IMR-90 (cell line): ENCODE data around the gene PIP4K2B. TPM values are rescaled to one million over a fixed set of nuclear protein-coding genes. Genes with fewer than 3 reads are reported as not detected.

ENCODE experiments used
- ATAC-seq: fragments of 200-7000 bp; cut with Tn5 transposase; 2 replicates; pipeline ENCODE4 v1.9.1; 2020; ENCODE audit warnings: low read depth, mild to moderate bottlenecking, moderate library complexity
- BruUV-seq: library from RNA; stranded (reverse); fragments of 400-500 nt; replicated peaks from 2 replicates; lab custom pipeline; 2021; lab: Mats Ljungman, UMichigan
- CTCF ChIA-PET: fragments of 300-600 bp; formaldehyde crosslinking; extraction: SDS; loops from one replicate; lab custom pipeline; 2021; ENCODE audit warnings: antibody characterized with exemption; lab: Yijun Ruan, JAX
- POLR2A ChIA-PET: fragments of 300-600 bp; sonication (Branson Sonifier 250); formaldehyde crosslinking; loops from one replicate; lab custom pipeline; 2022; ENCODE audit warnings: antibody characterized with exemption; ENCODE audit not compliant: unreplicated experiment; lab: Charles Lee
- DNase-seq: peaks from one replicate; pipeline ENCODE4 v3.0.0; 2013
- H2AFZ ChIP-seq: replicated peaks from 2 replicates; pipeline ENCODE3; 2013; ENCODE audit warnings: low read length, mild to moderate bottlenecking; ENCODE audit not compliant: poor library complexity
- H2AK5ac ChIP-seq: 2 replicates; pipeline ENCODE4 v1.6.1; 2013; ENCODE audit warnings: low read depth, low read length, inconsistent platforms
- H2AK9ac ChIP-seq: replicated peaks from 2 replicates; pipeline ENCODE3; 2013; ENCODE audit warnings: mild to moderate bottlenecking, low read depth, low read length, moderate library complexity; ENCODE audit not compliant: poor library complexity
- H2BK120ac ChIP-seq: 2 replicates; pipeline ENCODE4 v1.6.1; 2013; ENCODE audit warnings: low read depth, low read length, inconsistent platforms
- H2BK15ac ChIP-seq: 3 replicates; pipeline ENCODE4 v1.6.1; 2013; ENCODE audit warnings: low read depth, low read length, inconsistent platforms
- H2BK20ac ChIP-seq: 2 replicates; pipeline ENCODE4 v1.6.1; 2013; ENCODE audit warnings: low read depth, mild to moderate bottlenecking, inconsistent platforms, low read length, moderate library complexity
- H2BK5ac ChIP-seq: 2 replicates; pipeline ENCODE4 v1.6.1; 2013; ENCODE audit warnings: mild to moderate bottlenecking, low read depth, low read length, inconsistent platforms; ENCODE audit not compliant: poor library complexity, severe bottlenecking
- H3K14ac ChIP-seq: replicated peaks from 2 replicates; pipeline ENCODE4 v1.6.1; 2013; ENCODE audit warnings: low read depth, low read length, inconsistent platforms
- H3K18ac ChIP-seq: 2 replicates; pipeline ENCODE4 v1.6.1; 2013; ENCODE audit warnings: low read depth, low read length, control low read depth
- H3K23ac ChIP-seq: 2 replicates; pipeline ENCODE4 v1.6.1; 2013; ENCODE audit warnings: low read depth, low read length, inconsistent platforms
- H3K27ac ChIP-seq: 2 replicates; pipeline ENCODE4 v1.5.1; 2013; ENCODE audit warnings: mild to moderate bottlenecking, control low read depth, low read length; ENCODE audit not compliant: insufficient read depth
- H3K27me3 ChIP-seq: 2 replicates; pipeline ENCODE4 v1.6.1; 2013; ENCODE audit warnings: low read length; ENCODE audit not compliant: control insufficient read depth, insufficient read depth
- H3K36me3 ChIP-seq: 2 replicates; pipeline ENCODE4 v1.6.1; 2013; ENCODE audit warnings: low read length, mixed read lengths; ENCODE audit not compliant: control insufficient read depth, insufficient read depth
- H3K4ac ChIP-seq: 2 replicates; pipeline ENCODE4 v1.6.1; 2013; ENCODE audit warnings: low read depth, low read length, inconsistent platforms
- H3K4me1 ChIP-seq: 2 replicates; pipeline ENCODE4 v1.6.1; 2013; ENCODE audit warnings: low read length, mixed read lengths; ENCODE audit not compliant: control insufficient read depth, insufficient read depth
- H3K4me2 ChIP-seq: 2 replicates; pipeline ENCODE4 v1.6.1; 2013; ENCODE audit warnings: low read depth, mild to moderate bottlenecking, control low read depth, low read length, moderate library complexity
- H3K4me3 ChIP-seq: 2 replicates; pipeline ENCODE4 v1.5.1; 2013; ENCODE audit warnings: low read depth, mild to moderate bottlenecking, control low read depth, low read length, moderate library complexity; ENCODE audit not compliant: insufficient read depth
- H3K56ac ChIP-seq: 2 replicates; pipeline ENCODE4 v1.6.1; 2013; ENCODE audit warnings: low read length, inconsistent platforms; ENCODE audit not compliant: insufficient read depth; ENCODE audit errors: extremely low read depth
- H3K79me1 ChIP-seq, 2 experiments: 2 replicates each; pipeline ENCODE4 v1.6.1; 2013; ENCODE audit warnings: low read length in 2 of 2, inconsistent platforms in 1 of 2, low read depth in 1 of 2
- H3K9ac ChIP-seq: 2 replicates; pipeline ENCODE4 v1.6.1; 2013; ENCODE audit warnings: low read depth, low read length, control low read depth
- H3K9me1 ChIP-seq: 2 replicates; pipeline ENCODE4 v1.6.1; 2013; ENCODE audit warnings: low read length, inconsistent platforms; ENCODE audit not compliant: insufficient read depth
- H3K9me3 ChIP-seq: 2 replicates; pipeline ENCODE4 v1.6.1; 2013; ENCODE audit warnings: low read length; ENCODE audit not compliant: control insufficient read depth, insufficient read depth
- H4K20me1 ChIP-seq: 2 replicates; pipeline ENCODE4 v1.6.1; 2013; ENCODE audit warnings: low read length, inconsistent platforms; ENCODE audit not compliant: insufficient read depth
- H4K5ac ChIP-seq: 2 replicates; pipeline ENCODE4 v1.6.1; 2013; ENCODE audit warnings: mild to moderate bottlenecking, low read depth, low read length, control low read depth
- H4K8ac ChIP-seq, 2 experiments: 2 replicates each; pipeline ENCODE4 v1.6.1; 2013; ENCODE audit warnings: low read depth in 2 of 2, low read length in 2 of 2, control low read depth in 1 of 2, inconsistent platforms in 1 of 2
- H4K91ac ChIP-seq: 2 replicates; pipeline ENCODE4 v1.6.1; 2013; ENCODE audit warnings: low read depth, low read length, inconsistent platforms; ENCODE audit not compliant: insufficient read depth
- BHLHE40 ChIP-seq: fragments of 150-350 bp; IDR thresholded peaks from 2 replicates; pipeline ENCODE4 v1.6.1; 2016; ENCODE audit warnings: mild to moderate bottlenecking, low read depth, low read length
- ELK1 ChIP-seq: fragments of 150-350 bp; IDR thresholded peaks from 2 replicates; pipeline ENCODE4 v1.6.1; 2016; ENCODE audit warnings: low read depth, mild to moderate bottlenecking, low read length, moderate library complexity, borderline replicate concordance
- MAZ ChIP-seq: IDR thresholded peaks from 2 replicates; pipeline ENCODE4 v1.6.1; 2012; ENCODE audit warnings: low read depth, mild to moderate bottlenecking, low read length, improper control_type of control experiment, moderate library complexity, borderline replicate concordance
- MXI1 ChIP-seq: IDR thresholded peaks from 2 replicates; pipeline ENCODE4 v1.6.1; 2012; ENCODE audit warnings: low read depth, mild to moderate bottlenecking, low read length, moderate library complexity, borderline replicate concordance
- POLR2A ChIP-seq: IDR thresholded peaks from 2 replicates; pipeline ENCODE4 v1.6.1; 2012; ENCODE audit warnings: mild to moderate bottlenecking, low read depth, low read length
- RCOR1 ChIP-seq: IDR thresholded peaks from 2 replicates; pipeline ENCODE4 v1.6.1; 2012; ENCODE audit warnings: mild to moderate bottlenecking, low read length, improper control_type of control experiment; ENCODE audit not compliant: insufficient replicate concordance
- RFX5 ChIP-seq: IDR thresholded peaks from 2 replicates; pipeline ENCODE4 v1.8.0; 2012; ENCODE audit warnings: low read depth, mild to moderate bottlenecking, low read length, moderate library complexity
- USF2 ChIP-seq: fragments of 150-350 bp; IDR thresholded peaks from 2 replicates; pipeline ENCODE4 v1.6.1; 2017; ENCODE audit warnings: mild to moderate bottlenecking, antibody characterized with exemption, low read length, low read depth
- WGBS, 2 experiments: methylation state at CpG; one replicate each; pipeline versions ENCODE4 v1.1.5 to v1.1.7; 2013; ENCODE audit warnings: missing lambda C conversion rate in 2 of 2; ENCODE audit not compliant: insufficient read length in 1 of 2; ENCODE audit errors: extremely low coverage in 2 of 2; 5-methylcytosine and 5-hydroxymethylcytosine counted together
- dilution Hi-C: fragments of 300-500 bp; cut with HindIII; formaldehyde crosslinking; loops from one replicate; pipeline ENCODE4 v1.14.3; 2018; ENCODE audit warnings: low sequenced_read_pairs; ENCODE audit not compliant: unreplicated experiment
- in situ Hi-C: fragments of 300-500 bp; cut with MboI; formaldehyde crosslinking; loops from 3 replicates; pipeline ENCODE4 v1.14.3; 2019; ENCODE audit warnings: low sequenced_read_pairs, inconsistent platforms, mixed read lengths
- intact Hi-C: fragments of 100-400 bp; cut with micrococcal nuclease; formaldehyde crosslinking; loops from 2 replicates; pipeline ENCODE4 v1.10.0; 2022
- polyA plus RNA-seq, 3 experiments: library from polyadenylated mRNA; depleted of rRNA; stranded (reverse); fragments of >200 nt; gene quantifications; 2 replicates each; pipeline ENCODE4 v1.2.3, GENCODE V29; 2012; ENCODE audit warnings: low replicate concordance in 1 of 3
- total RNA-seq: library from RNA; depleted of rRNA; stranded (reverse); fragments of >200 nt; gene quantifications from 2 replicates; pipeline ENCODE4 v1.2.3, GENCODE V29; 2012

The PIP4K2B gene
- total and polyA plus RNA-seq, 2 of the 4 experiments (the other 2 are of a cell fraction), result 40.0 to 40.2 TPM

GRCh38 chr17:38748892-38749222, 50.5 kb downstream of the PIP4K2B start (continued):
- TF ChIP-seq ELK1, result no peak

- H2BK120ac ChIP-seq, result peak within 1 kb of the TSS; percentile 58
- H2BK20ac ChIP-seq, result no peak within 1 kb of the TSS
- H3K18ac ChIP-seq, result peak within 1 kb of the TSS; percentile 46
- H2BK5ac ChIP-seq, result peak within 1 kb of the TSS; percentile 85
- dilution Hi-C loops (no loop called here), in situ Hi-C loops (no loop called here), intact Hi-C loops (no loop called here)
- H4K5ac ChIP-seq, result peak within 1 kb of the TSS; percentile 58
- H2AK5ac ChIP-seq, result peak within 1 kb of the TSS; percentile 94
- H2BK15ac ChIP-seq, result peak within 1 kb of the TSS; percentile 45; the same call in 1 of the 3 replicates
- ChIA-PET CTCF (no interaction called here), POLR2A (interaction anchor here (0.6 kb wide), 1 partner anchor 46 kb away, joined by 3 read pairs; no protein-coding TSS in a partner anchor)
- peaks cover 17% of the 10 kb centered on the region for H3K9me1 ChIP-seq
- H3K4me3 ChIP-seq, result peak within 1 kb of the TSS; percentile 91
- H3K4ac ChIP-seq, result peak within 1 kb of the TSS; percentile 92
- BruUV-seq, result no TSS peak
- H3K4me2 ChIP-seq, result peak within 1 kb of the TSS; percentile 95
- peak; percentile 89 for DNase-seq
- TF ChIP-seq MXI1 (no peak), USF2 (peak; percentile 93), RFX5 (no peak), RCOR1 (no peak), BHLHE40 (no peak), MAZ (peak; percentile 46; the same call in 1 of the 2 replicates), POLR2A (no peak)
- H3K4me1 ChIP-seq, result peaks cover 16% of the 10 kb centered on the region
- H3K27me3 ChIP-seq, result no peaks in the 10 kb centered on the region
- peak within 1 kb of the TSS; percentile 90 for H2AFZ ChIP-seq
- peak within 1 kb of the TSS; percentile 52 for H3K56ac ChIP-seq
- peak within 1 kb of the TSS; percentile 99 for H2AK9ac ChIP-seq
- peak within 1 kb of the TSS; percentile 92 for H3K9ac ChIP-seq
- H3K36me3 ChIP-seq, result no peaks in the 10 kb centered on the region
- peak; percentile 20 for ATAC-seq
- no peaks in the 10 kb centered on the region for H3K9me3 ChIP-seq
- peak within 1 kb of the TSS; percentile 94 for H3K27ac ChIP-seq
- peak within 1 kb of the TSS; percentile 92 for H3K14ac ChIP-seq
- WGBS, 2 experiments, result no CpG with 5 or more reads among the region's 47 CpGs
- peaks cover 45% of the 10 kb centered on the region for H4K20me1 ChIP-seq
- peak within 1 kb of the TSS; percentile 84 to 91 for H4K8ac ChIP-seq
- H3K23ac ChIP-seq, result peak within 1 kb of the TSS; percentile 68; the same call in 1 of the 2 replicates
- peaks cover 0 to 47% of the 10 kb centered on the region in 2 experiments; a peak in 3 of 4 replicates for H3K79me1 ChIP-seq
- peak within 1 kb of the TSS; percentile 88; the same call in 1 of the 2 replicates for H4K91ac ChIP-seq
These were observed 51.0 kb downstream of the PIP4K2B start, which contains the start of gene PCGF2 for GRCh38 chr17:38748149-38748891. TSS of gene PCGF2 (minus strand) at chr17:38748336. CDS start at chr17:38740402, 7,934 bp downstream.
